Naive thymus-derived CD8-positive, alpha-beta T cell (primary cell): ENCODE data around the gene MACROD1. TPM values are rescaled to one million over a fixed set of nuclear protein-coding genes. Genes with fewer than 3 reads are reported as not detected.

ENCODE experiments used
- ATAC-seq, 2 donors: fragments of 150-1000 bp; cut with Tn5 transposase in 1 of 2; sonication (Bioruptor Pico), chemical (Tn5 transposase) in 1 of 2; 1 replicate in 1 of 2; 2 replicates in 1 of 2; pipeline ENCODE4 v1.10.0; 2021; ENCODE audit warnings: mild to moderate bottlenecking in 2 of 2, moderate library complexity in 2 of 2
- POLR2A ChIA-PET: fragments of 350-600 bp; sonication (Branson Sonifier 250); formaldehyde crosslinking; loops from one replicate; lab custom pipeline; 2021; ENCODE audit warnings: antibody characterized with exemption; lab: Charles Lee
- DNase-seq, 10 donors: peaks; one replicate each; pipeline versions ENCODE4 v3.0.0 to v3.0.0-alpha.2; 2020 to 2022
- H3K27ac Mint-ChIP-seq, 10 donors: one replicate each; pipeline ENCODE4 v1.8.0; 2020 to 2022; ENCODE audit warnings: mild to moderate bottlenecking in 10 of 10, mixed read lengths in 10 of 10, moderate library complexity in 4 of 10, inconsistent platforms in 1 of 10
- H3K27me3 Mint-ChIP-seq, 5 donors: one replicate each; pipeline ENCODE4 v1.8.0; 2021 to 2022; ENCODE audit warnings: mixed read lengths in 5 of 5
- H3K36me3 Mint-ChIP-seq, 3 donors: one replicate each; pipeline ENCODE4 v1.8.0; 2020 to 2022; ENCODE audit warnings: mixed read lengths in 3 of 3, mild to moderate bottlenecking in 2 of 3, inconsistent platforms in 1 of 3
- H3K4me1 Mint-ChIP-seq, 4 donors: one replicate each; pipeline ENCODE4 v1.8.0; 2021 to 2022; ENCODE audit warnings: mixed read lengths in 4 of 4
- H3K4me3 Mint-ChIP-seq, 10 donors: one replicate each; pipeline ENCODE4 v1.8.0; 2020 to 2022; ENCODE audit warnings: mild to moderate bottlenecking in 10 of 10, mixed read lengths in 10 of 10, moderate library complexity in 6 of 10, inconsistent platforms in 1 of 10
- H3K9me3 Mint-ChIP-seq, 9 donors: one replicate each; pipeline ENCODE4 v1.8.0; 2020 to 2022; ENCODE audit warnings: mixed read lengths in 9 of 9, mild to moderate bottlenecking in 3 of 9, inconsistent platforms in 1 of 9, moderate library complexity in 1 of 9
- polyA plus RNA-seq, 3 donors: library from polyadenylated mRNA; unstranded; fragments of 300-500 nt; fragmentation: Illumina TruSeq; gene quantifications; one replicate each; pipeline ENCODE4 v1.2.3, GENCODE V29; 2021
- total RNA-seq, 8 experiments: library from RNA in 2 of 8; stranded (reverse) in 2 of 8; gene quantifications; one replicate each; pipeline ENCODE4 v1.2.3 and lab custom pipeline; 2021 to 2026

MACROD1 gene
- total and polyA plus RNA-seq, 5 experiments from 2014 or later = 7.3 to 14.4 (median 10.8) TPM

DNA sequence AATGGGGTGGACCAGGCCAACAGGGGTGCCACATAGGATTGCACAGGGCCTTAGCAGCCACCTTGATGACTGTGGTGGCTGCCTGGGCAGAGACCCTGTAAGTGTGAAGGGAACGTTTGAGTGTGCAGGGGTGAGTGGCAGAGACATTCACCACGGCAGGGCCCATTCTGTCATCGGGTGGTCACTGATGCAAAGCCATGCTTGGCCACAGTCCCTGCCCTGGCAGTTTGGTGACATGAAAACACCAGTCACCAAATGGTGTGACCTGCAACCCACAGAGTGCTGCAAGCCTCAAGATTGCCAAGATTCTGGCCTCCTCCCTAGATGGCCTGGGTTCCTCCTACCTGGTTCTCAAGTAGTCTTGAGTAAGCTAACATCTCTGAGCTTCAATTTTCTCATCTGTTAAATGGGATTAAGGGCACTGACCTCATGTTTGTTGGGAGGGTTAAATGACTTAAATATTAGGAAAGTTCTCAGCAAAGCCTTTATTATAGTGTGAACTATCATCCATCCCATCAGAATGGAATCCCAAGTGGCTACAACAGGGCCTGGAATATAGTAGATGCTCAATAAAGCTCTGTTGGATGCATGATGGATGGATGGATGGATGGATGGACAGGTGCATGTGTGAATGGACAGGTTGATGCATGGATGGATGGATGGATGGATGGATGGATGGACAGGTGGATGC is 53.0 kb downstream of the MACROD1 start:
- H3K9me3 Mint-ChIP-seq = no peaks in the 10 kb centered on the region
- H3K4me1 Mint-ChIP-seq = no peaks in the 10 kb centered on the region

DNA sequence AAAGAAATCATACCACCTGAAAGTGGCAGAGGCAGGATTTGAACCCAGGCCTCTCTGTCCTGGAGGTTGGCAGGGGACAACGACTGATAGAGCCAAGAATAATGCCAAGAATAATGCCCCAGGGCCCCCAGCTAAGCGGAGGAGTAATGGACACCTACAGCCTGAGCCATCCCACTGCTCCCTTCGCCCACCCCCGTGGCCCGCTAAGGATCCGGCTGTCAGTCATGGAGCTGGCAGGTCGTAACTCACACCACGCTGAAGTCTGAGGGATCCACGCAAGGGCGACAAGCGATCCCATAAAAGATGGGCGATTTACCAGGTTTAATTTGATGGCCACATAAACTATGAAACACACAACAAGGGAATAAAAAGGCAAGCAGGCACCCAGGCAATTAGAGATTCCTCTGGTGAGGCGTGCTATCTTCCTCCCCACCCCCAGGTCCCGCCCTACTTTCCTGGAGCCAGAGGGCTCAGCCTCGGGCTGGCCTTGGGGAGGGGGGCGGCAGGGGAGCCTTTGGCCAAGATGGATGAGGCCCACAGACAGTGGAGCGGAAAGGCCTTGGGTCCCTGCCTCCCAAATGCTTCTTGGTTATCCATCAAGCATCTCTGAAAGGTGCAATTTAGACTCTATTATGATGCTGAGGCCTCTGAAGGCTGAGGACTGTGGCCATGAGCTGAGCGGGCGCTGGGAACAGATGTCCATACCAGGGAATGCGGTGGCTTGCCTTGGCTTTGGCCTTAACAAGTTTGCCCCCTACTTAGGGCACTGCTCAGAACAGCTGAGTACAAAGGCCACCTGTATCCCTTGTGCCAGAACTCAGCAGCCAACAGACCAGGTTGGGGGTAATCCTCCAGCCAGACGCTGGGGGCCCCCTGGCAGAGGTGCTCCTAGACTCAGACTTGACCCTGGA is 55.2 kb downstream of the MACROD1 start:
- no peak for ATAC-seq

More for the DNA sequence above, 53.0 kb downstream of the MACROD1 start:
- DNase-seq (no peak), ATAC-seq (no peak)
- H3K27ac Mint-ChIP-seq = no peak overlapping the region
- no peak overlapping the region for H3K4me3 Mint-ChIP-seq
- POLR2A ChIA-PET = no interaction called here
- no peaks in the 10 kb centered on the region for H3K27me3 Mint-ChIP-seq
- H3K36me3 Mint-ChIP-seq = peaks cover 0 to 2% (median 0%) of the 10 kb centered on the region in 3 donors

DNA sequence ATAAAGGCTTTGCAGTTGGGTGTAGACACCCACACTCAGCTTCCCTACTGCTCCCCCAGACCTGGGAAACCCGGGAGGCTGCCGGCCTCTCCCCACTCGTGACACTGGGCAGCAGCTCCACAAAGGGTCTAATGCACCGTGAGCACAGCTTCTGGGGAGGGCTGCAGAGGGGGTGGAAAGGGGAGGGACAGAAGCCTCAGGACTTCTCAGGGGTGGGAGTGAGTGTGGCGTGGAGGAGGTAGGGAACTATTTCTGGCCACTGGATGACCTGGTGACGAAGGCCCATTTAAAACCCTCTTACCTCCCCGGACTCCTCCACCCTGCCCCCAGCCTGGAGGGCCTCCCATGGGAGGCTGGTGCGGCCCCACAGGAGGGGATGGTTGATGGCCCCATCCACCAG is 56.6 kb downstream of the MACROD1 start:
- H3K9me3 Mint-ChIP-seq = no peaks in the 10 kb centered on the region
- H3K36me3 Mint-ChIP-seq = no peaks in the 10 kb centered on the region
- H3K27ac Mint-ChIP-seq = no peak overlapping the region
- no peak overlapping the region for H3K4me3 Mint-ChIP-seq
- no peaks in the 10 kb centered on the region for H3K27me3 Mint-ChIP-seq
- ATAC-seq = no peak
- H3K4me1 Mint-ChIP-seq = no peaks in the 10 kb centered on the region
- no peak for DNase-seq
- POLR2A ChIA-PET = no interaction called here

More for the DNA sequence above, 55.2 kb downstream of the MACROD1 start:
- no peak overlapping the region for H3K27ac Mint-ChIP-seq
- POLR2A ChIA-PET = no interaction called here
- H3K27me3 Mint-ChIP-seq = no peaks in the 10 kb centered on the region
- no peaks in the 10 kb centered on the region for H3K4me1 Mint-ChIP-seq
- H3K9me3 Mint-ChIP-seq = no peaks in the 10 kb centered on the region
- H3K36me3 Mint-ChIP-seq = no peaks in the 10 kb centered on the region
- H3K4me3 Mint-ChIP-seq = no peak overlapping the region
- no peak for DNase-seq

DNA sequence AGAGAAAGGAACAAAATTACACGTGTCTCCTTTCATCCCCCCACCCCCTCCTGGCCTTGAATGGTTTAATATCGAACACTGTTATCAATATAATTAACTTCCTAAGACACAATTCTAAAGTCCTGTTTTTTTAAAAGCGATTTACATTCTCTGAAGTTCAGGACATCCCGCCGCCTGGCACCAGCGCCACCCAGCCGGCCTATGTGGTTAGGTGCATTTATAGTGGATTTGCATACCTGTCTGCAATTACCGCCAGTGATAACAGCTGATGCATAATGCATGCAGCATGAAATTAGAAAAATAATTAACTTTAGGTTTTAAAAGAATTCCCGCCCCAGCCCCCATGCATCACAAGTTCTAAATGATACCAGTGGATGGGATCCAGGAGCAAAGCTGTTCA is 58.6 kb downstream of the MACROD1 start:
- H3K4me3 Mint-ChIP-seq = no peak overlapping the region

DNA sequence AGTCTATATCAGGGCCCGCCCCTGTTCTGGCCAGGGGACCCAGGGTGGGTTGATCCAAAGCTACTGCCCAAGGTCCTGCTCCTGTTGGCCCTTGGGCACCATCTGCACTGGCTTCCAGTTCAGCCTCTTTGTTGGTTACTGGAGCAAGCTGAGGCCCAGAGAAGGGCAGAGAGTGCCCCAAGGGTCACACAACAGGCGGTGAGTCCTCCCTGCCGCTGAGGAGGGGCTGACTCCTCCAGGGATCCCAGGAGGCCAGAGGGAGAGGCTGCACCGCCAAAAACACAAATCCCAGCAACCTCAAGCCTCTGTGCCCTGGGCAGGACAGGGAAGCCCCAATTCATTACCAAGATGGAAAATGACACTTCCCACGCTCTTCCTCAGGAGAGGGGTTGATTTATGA is 61.3 kb downstream of the MACROD1 start:
- H3K27ac Mint-ChIP-seq = no peak overlapping the region
- H3K36me3 Mint-ChIP-seq = no peaks in the 10 kb centered on the region
- no peaks in the 10 kb centered on the region for H3K27me3 Mint-ChIP-seq
- POLR2A ChIA-PET = no interaction called here
- no peak overlapping the region for H3K4me3 Mint-ChIP-seq
- no peak for DNase-seq
- no peak for ATAC-seq
- H3K4me1 Mint-ChIP-seq = peaks cover 0 to 2% (median 0%) of the 10 kb centered on the region in 4 donors
- no peaks in the 10 kb centered on the region for H3K9me3 Mint-ChIP-seq

More for the DNA sequence above, 58.6 kb downstream of the MACROD1 start:
- DNase-seq (no peak), ATAC-seq (no peak)
- no peaks in the 10 kb centered on the region for H3K27me3 Mint-ChIP-seq
- POLR2A ChIA-PET = no interaction called here
- no peaks in the 10 kb centered on the region for H3K9me3 Mint-ChIP-seq
- H3K4me1 Mint-ChIP-seq = no peaks in the 10 kb centered on the region
- H3K27ac Mint-ChIP-seq = no peak overlapping the region
- H3K36me3 Mint-ChIP-seq = no peaks in the 10 kb centered on the region

DNA sequence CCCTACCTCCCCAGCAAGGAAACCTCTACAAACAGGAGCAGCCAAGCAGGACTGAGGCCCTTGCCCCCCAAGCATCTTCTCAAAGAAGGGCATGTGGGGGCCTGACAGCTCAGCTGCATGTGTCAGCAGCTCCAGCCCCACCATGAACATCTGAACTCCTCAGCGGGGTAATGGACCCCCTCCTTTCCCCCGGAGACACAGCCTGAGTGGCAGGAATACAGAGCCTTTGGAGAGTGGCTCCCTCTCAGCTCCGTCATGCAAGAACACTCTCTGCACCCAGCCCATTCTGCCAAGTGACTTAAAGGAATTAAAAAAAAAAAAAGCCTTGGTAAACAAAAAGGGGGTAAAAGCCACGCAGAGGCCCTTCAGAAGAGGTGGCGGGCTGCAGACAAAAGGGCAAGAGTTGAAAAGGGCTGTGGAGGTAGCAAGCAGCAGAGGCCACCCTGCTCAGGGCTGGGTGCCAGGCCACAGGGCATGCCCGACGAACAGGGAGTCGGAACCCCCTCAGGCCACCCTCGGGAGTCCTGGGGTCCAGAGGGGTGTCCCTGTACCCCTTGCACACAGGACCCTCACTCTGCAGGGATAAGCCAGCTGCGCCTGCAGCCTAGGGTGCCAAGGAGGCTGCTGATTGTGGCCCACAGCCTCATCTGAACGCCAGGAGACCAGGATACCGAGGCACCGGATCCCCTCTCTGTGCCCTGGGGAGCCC is 62.5 kb downstream of the MACROD1 start:
- Mint-ChIP-seq H3K4me1 (peaks cover 0 to 4% (median 0%) of the 10 kb centered on the region in 4 donors), H3K4me3 (no peak overlapping the region), H3K27ac (no peak overlapping the region), H3K9me3 (no peaks in the 10 kb centered on the region), H3K36me3 (no peaks in the 10 kb centered on the region), H3K27me3 (no peaks in the 10 kb centered on the region)
- DNase-seq = no peak
- POLR2A ChIA-PET = no interaction called here
- no peak for ATAC-seq

DNA sequence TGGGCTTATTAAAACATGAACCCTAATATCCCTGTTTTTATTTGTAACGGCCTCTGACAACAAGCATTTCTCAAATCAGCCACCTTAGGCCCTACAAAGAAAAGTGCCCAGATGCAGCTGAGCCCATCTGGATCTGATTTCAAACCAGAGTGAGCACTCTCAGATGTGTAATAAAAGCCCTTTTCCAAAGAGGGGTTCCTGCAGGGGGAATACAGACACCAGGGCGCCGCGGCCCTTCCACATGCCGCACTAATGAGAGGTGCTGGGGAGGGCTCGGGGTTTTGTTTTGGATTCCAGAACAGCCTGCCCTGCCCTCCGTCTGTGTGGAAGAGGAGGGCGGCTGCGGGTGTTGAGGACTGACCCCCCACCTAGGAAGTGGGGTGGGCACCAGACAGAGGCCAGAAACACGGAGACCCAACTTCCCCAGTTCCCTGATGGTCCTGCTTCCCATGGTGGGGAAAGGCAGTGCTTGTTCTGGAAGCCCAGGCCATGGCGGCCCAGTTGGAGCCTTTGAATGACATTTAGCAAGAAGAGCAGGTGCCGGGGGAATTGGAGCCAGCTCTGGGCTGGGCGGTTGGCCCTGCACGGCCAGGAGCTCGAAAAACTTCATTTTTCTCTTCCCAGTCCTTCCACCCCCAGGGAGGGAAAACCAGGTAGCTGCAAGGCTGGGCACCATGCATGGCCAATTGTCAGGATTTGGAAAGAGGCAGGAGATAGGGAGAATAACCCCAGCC is 63.7 kb downstream of the MACROD1 start:
- Mint-ChIP-seq H3K36me3 (no peaks in the 10 kb centered on the region), H3K27ac (no peak overlapping the region), H3K27me3 (no peaks in the 10 kb centered on the region), H3K4me1 (peaks cover 0 to 4% (median 0%) of the 10 kb centered on the region in 4 donors), H3K9me3 (no peaks in the 10 kb centered on the region), H3K4me3 (no peak overlapping the region)
- DNase-seq (no peak), ATAC-seq (no peak)
- POLR2A ChIA-PET = no interaction called here

DNA sequence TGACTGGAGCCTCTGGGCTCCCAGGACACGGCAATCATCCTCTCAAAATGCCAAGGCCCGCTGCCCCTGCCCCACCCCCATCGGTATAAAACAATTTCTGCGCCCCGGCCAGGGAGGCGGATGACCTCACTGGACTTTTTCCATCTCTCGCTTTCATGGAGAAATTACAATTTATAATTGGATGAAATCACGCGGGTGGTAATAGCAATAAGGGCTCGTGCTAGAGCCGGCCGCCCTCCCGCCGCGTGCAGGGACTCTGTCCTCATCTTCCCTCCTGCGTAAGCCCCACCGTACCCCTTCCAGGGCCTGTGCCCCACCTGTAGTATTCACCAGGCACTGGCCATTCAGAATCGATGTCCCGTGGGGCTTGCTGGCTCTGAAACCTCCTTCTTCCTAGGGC is 64.5 kb downstream of the MACROD1 start:
- Mint-ChIP-seq H3K36me3 (no peaks in the 10 kb centered on the region), H3K27ac (no peak overlapping the region), H3K9me3 (no peaks in the 10 kb centered on the region), H3K27me3 (no peaks in the 10 kb centered on the region), H3K4me3 (no peak overlapping the region), H3K4me1 (peaks cover 0 to 4% (median 0%) of the 10 kb centered on the region in 4 donors)
- DNase-seq (no peak), ATAC-seq (no peak)
- POLR2A ChIA-PET = no interaction called here

DNA sequence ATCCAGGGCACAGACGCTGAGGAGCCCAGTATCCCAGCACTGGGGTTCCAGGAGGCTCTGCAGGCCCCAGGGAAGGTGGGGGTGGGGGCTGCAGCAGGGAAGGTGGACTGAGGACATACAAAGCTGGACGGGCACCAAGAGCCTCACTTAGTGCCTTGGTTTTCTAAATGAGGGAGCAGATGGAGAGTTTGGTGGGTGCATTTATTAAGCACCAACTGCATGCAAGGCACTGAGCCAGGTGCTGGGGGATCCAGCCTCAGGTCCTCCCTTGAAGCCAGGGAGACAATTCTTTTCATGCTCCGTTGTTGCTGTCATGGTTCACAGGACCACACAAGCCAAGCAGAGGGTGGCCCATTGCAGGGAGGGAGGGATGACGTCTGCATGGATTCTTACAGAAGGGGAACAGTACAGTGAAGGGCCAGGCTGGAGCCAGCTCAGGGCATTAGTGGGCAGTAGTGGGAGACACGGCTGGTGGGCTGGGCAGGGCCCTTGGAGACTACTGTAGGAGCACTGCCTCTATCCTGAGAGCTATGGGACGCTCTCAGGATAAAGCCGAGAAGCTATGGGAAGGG is 65.0 kb downstream of the MACROD1 start:
- H3K36me3 Mint-ChIP-seq = no peaks in the 10 kb centered on the region
- POLR2A ChIA-PET = no interaction called here
- ATAC-seq (no peak), DNase-seq (no peak)
- H3K4me1 Mint-ChIP-seq = peaks cover 0 to 4% (median 0%) of the 10 kb centered on the region in 4 donors
- H3K9me3 Mint-ChIP-seq = no peaks in the 10 kb centered on the region
- no peaks in the 10 kb centered on the region for H3K27me3 Mint-ChIP-seq
- peak overlapping the region in 1 of 10 donors; percentile 9 for H3K27ac Mint-ChIP-seq
- H3K4me3 Mint-ChIP-seq = no peak overlapping the region

DNA sequence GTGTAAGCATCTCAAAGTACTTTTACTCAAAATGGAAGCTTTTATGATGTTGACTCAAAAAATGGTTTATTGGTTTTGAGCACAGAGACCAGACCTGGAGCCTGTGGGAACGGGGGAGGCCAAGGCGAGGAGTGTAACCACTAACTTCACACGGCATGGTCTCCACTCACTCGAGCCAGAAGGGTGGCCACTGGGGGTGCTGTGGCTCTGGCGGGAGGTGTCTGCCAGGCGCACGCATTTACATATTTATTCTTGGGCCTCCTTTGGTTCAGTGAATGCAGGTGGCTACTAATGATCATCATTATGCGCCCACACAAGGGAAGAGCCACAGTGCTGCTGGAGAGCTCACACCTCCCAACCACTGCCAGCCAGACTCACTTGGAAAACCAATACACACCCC is 65.6 kb downstream of the MACROD1 start:
- H3K4me3 Mint-ChIP-seq = no peak overlapping the region
- peaks cover 0 to 4% (median 0%) of the 10 kb centered on the region in 4 donors for H3K4me1 Mint-ChIP-seq
- H3K36me3 Mint-ChIP-seq = no peaks in the 10 kb centered on the region
- no peaks in the 10 kb centered on the region for H3K27me3 Mint-ChIP-seq
- POLR2A ChIA-PET = no interaction called here
- no peak for ATAC-seq
- DNase-seq = no peak
- H3K27ac Mint-ChIP-seq = no peak overlapping the region
- no peaks in the 10 kb centered on the region for H3K9me3 Mint-ChIP-seq

DNA sequence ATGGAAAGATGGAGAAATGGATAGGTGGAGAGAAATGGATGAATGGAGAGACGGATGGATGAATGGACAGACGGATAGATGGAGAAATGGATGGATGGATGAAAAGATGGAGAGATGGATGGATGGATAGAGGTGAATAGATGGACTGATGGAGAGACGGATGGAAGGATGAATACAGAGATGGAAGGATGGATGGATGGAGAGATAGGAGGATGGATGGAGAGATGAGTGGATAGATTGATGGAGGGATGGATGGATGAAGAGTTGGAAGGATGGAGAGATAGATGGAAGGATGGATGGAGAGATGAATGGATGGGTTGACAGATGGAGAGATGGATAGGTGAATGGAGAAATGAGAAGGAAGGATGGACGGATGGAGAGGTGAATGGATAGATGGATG is 66.5 kb downstream of the MACROD1 start:
- DNase-seq = no peak
- no peaks in the 10 kb centered on the region for H3K36me3 Mint-ChIP-seq
- no peak overlapping the region for H3K4me3 Mint-ChIP-seq
- H3K9me3 Mint-ChIP-seq = no peaks in the 10 kb centered on the region
- peaks cover 0 to 4% (median 0%) of the 10 kb centered on the region in 4 donors for H3K4me1 Mint-ChIP-seq
- no peak for ATAC-seq
- POLR2A ChIA-PET = no interaction called here
- H3K27ac Mint-ChIP-seq = peak overlapping the region in 2 of 10 donors; percentile 2 to 25
- no peaks in the 10 kb centered on the region for H3K27me3 Mint-ChIP-seq

DNA sequence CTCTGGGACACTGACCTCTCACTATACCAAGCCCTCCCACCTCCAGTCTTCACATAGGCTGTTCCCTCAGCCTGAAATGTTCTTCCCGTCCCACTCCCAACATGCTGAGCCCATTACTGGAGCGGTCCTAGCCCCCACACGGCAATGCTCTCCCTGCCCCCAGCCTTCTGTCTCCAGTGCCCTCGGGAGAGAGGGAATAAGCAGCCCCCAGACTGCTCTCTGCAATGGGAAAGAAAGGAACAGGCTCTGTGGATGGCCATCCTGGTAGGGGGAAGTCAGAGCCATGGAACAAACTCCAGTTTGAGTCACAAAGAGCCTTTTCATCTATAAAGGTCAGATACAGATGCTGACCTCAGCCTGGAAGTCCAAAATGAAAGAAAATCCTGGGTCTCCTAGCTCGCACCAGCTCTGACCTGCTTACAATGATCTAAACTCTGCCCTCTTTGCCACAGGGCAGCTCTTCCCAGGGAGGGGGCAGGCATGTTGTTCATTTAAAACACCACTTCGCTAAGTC is 67.5 kb downstream of the MACROD1 start:
- DNase-seq (no peak), ATAC-seq (no peak)
- peaks cover 0 to 4% (median 0%) of the 10 kb centered on the region in 4 donors for H3K4me1 Mint-ChIP-seq
- POLR2A ChIA-PET = no interaction called here
- no peaks in the 10 kb centered on the region for H3K36me3 Mint-ChIP-seq
- H3K27ac Mint-ChIP-seq = peak overlapping the region in 1 of 10 donors; percentile 40
- H3K4me3 Mint-ChIP-seq = no peak overlapping the region
- no peaks in the 10 kb centered on the region for H3K27me3 Mint-ChIP-seq
- no peaks in the 10 kb centered on the region for H3K9me3 Mint-ChIP-seq
